Measurements from ENCODE around the gene PRKN.

- TF ChIP-seq, protein P1, sequence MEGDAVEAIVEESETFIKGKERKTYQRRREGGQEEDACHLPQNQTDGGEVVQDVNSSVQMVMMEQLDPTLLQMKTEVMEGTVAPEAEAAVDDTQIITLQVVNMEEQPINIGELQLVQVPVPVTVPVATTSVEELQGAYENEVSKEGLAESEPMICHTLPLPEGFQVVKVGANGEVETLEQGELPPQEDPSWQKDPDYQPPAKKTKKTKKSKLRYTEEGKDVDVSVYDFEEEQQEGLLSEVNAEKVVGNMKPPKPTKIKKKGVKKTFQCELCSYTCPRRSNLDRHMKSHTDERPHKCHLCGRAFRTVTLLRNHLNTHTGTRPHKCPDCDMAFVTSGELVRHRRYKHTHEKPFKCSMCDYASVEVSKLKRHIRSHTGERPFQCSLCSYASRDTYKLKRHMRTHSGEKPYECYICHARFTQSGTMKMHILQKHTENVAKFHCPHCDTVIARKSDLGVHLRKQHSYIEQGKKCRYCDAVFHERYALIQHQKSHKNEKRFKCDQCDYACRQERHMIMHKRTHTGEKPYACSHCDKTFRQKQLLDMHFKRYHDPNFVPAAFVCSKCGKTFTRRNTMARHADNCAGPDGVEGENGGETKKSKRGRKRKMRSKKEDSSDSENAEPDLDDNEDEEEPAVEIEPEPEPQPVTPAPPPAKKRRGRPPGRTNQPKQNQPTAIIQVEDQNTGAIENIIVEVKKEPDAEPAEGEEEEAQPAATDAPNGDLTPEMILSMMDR (conservative IDR thresholded peaks at IDR 0.05; ENCODE audit: low read depth, low read length): no peak
- TF ChIP-seq EZH2 (IDR thresholded peaks at IDR 0.05; ENCODE audit: borderline replicate concordance, low read depth, low read length, poor library complexity, severe bottlenecking): no peak
These were observed 836.7 kb downstream of the PRKN start for GRCh38 chr6:161890832-161891297.

Measured in A673 (cell line).